Neuron (in vitro differentiated cells): ENCODE data around the gene PFN3.
A peak's percentile ranks its signal among the peaks of the same experiment; 100 is the strongest.
"Not testable (repeated sequence)": the region's sequence is repeated elsewhere in the genome, so short reads cannot be mapped to it uniquely, and the experiment has no call there.

Experiments
- H2AFZ ChIP-seq: one replicate; pipeline ENCODE4 v1.6.1; 2013; ENCODE audit warnings: low read depth, mild to moderate bottlenecking, inconsistent platforms, low read length, moderate library complexity
- H3K27me3 ChIP-seq: one replicate; pipeline ENCODE4 v1.6.1; 2013; ENCODE audit warnings: low read length; ENCODE audit not compliant: insufficient read depth
- H3K36me3 ChIP-seq: one replicate; pipeline ENCODE4 v1.6.1; 2013; ENCODE audit warnings: low read length; ENCODE audit not compliant: insufficient read depth
- H3K4me1 ChIP-seq: one replicate; pipeline ENCODE4 v1.6.1; 2013; ENCODE audit warnings: low read length; ENCODE audit not compliant: insufficient read depth
- H3K4me3 ChIP-seq: 2 replicates; pipeline ENCODE4 v1.5.1; 2013; ENCODE audit warnings: mild to moderate bottlenecking, low read length, moderate library complexity
- H3K9me3 ChIP-seq: one replicate; pipeline ENCODE4 v1.6.1; 2013; ENCODE audit warnings: low read length

PFN3 gene

GRCh38 chr5:177367981-177368868 lies 32.2 kb downstream of the PFN3 start:
- H3K36me3 ChIP-seq = no peaks in the 10 kb centered on the region
- no peaks in the 10 kb centered on the region for H3K27me3 ChIP-seq
- H3K9me3 ChIP-seq = no peaks in the 10 kb centered on the region
- H3K4me3 ChIP-seq = no peak overlapping the region
- H2AFZ ChIP-seq = no peak overlapping the region
- peaks cover 20% of the 10 kb centered on the region for H3K4me1 ChIP-seq

- H2AFZ ChIP-seq = peak overlapping the region; percentile 97
- no peaks in the 10 kb centered on the region for H3K27me3 ChIP-seq
- H3K4me1 ChIP-seq = peaks cover 20% of the 10 kb centered on the region
- H3K9me3 ChIP-seq = no peaks in the 10 kb centered on the region
- H3K4me3 ChIP-seq = peak overlapping the region; percentile 58
- no peaks in the 10 kb centered on the region for H3K36me3 ChIP-seq
These were observed 33.1 kb downstream of the PFN3 start for GRCh38 chr5:177367323-177367848.

- Histone ChIP-seq H3K36me3 (no peaks in the 10 kb centered on the region), H3K4me3 (peak overlapping the region; percentile 58), H3K9me3 (no peaks in the 10 kb centered on the region)
These were observed 33.7 kb downstream of the PFN3 start for GRCh38 chr5:177366528-177367322.

GRCh38 chr5:177365845-177366527 lies 34.5 kb downstream of the PFN3 start:
- Histone ChIP-seq H3K36me3 (no peaks in the 10 kb centered on the region), H3K4me1 (peaks cover 14% of the 10 kb centered on the region), H2AFZ (peak overlapping the region; percentile 97), H3K4me3 (peak overlapping the region; percentile 58), H3K27me3 (peaks cover 3% of the 10 kb centered on the region), H3K9me3 (no peaks in the 10 kb centered on the region)

More at GRCh38 chr5:177366528-177367322, 33.7 kb downstream of the PFN3 start:
- H3K27me3 ChIP-seq = no peaks in the 10 kb centered on the region
- peak overlapping the region; percentile 97 for H2AFZ ChIP-seq
- peaks cover 20% of the 10 kb centered on the region for H3K4me1 ChIP-seq

- Histone ChIP-seq H3K27me3 (peaks cover 5% of the 10 kb centered on the region), H3K4me3 (no peak overlapping the region), H3K9me3 (no peaks in the 10 kb centered on the region), H3K36me3 (no peaks in the 10 kb centered on the region), H2AFZ (no peak overlapping the region), H3K4me1 (peaks cover 16% of the 10 kb centered on the region)
These were observed 36.1 kb downstream of the PFN3 start for GRCh38 chr5:177364159-177364962.

GRCh38 chr5:177363565-177363964 lies 36.9 kb downstream of the PFN3 start:
- Histone ChIP-seq H3K4me1 (peaks cover 24% of the 10 kb centered on the region), H3K36me3 (no peaks in the 10 kb centered on the region), H3K27me3 (peaks cover 5% of the 10 kb centered on the region), H2AFZ (no peak overlapping the region), H3K9me3 (no peaks in the 10 kb centered on the region), H3K4me3 (no peak overlapping the region)

- H3K4me3 ChIP-seq = no peak overlapping the region
- no peak overlapping the region for H2AFZ ChIP-seq
- H3K4me1 ChIP-seq = peaks cover 31% of the 10 kb centered on the region
- no peaks in the 10 kb centered on the region for H3K9me3 ChIP-seq
- no peaks in the 10 kb centered on the region for H3K36me3 ChIP-seq
- peaks cover 6% of the 10 kb centered on the region for H3K27me3 ChIP-seq
These were observed 37.6 kb downstream of the PFN3 start for GRCh38 chr5:177362610-177363507.

GRCh38 chr5:177362292-177362609 lies 38.2 kb downstream of the PFN3 start:
- peaks cover 10% of the 10 kb centered on the region for H3K27me3 ChIP-seq
- no peaks in the 10 kb centered on the region for H3K36me3 ChIP-seq
- H3K4me1 ChIP-seq = peaks cover 34% of the 10 kb centered on the region
- no peak overlapping the region for H2AFZ ChIP-seq
- no peaks in the 10 kb centered on the region for H3K9me3 ChIP-seq
- no peak overlapping the region for H3K4me3 ChIP-seq

- H3K9me3 ChIP-seq = no peaks in the 10 kb centered on the region
- no peaks in the 10 kb centered on the region for H3K36me3 ChIP-seq
- no peak overlapping the region for H3K4me3 ChIP-seq
- peaks cover 31% of the 10 kb centered on the region for H3K4me1 ChIP-seq
- H3K27me3 ChIP-seq = peaks cover 10% of the 10 kb centered on the region
- no peak overlapping the region for H2AFZ ChIP-seq
These were observed 38.8 kb downstream of the PFN3 start for GRCh38 chr5:177361418-177362291.

GRCh38 chr5:177360740-177361139 lies 39.7 kb downstream of the PFN3 start:
- H3K27me3 ChIP-seq = peaks cover 13% of the 10 kb centered on the region
- H3K4me1 ChIP-seq = peaks cover 24% of the 10 kb centered on the region
- H3K36me3 ChIP-seq, H3K9me3 ChIP-seq, H3K4me3 ChIP-seq, H2AFZ ChIP-seq: not testable (repeated sequence)

- no peak overlapping the region for H2AFZ ChIP-seq
- no peaks in the 10 kb centered on the region for H3K36me3 ChIP-seq
- peaks cover 13% of the 10 kb centered on the region for H3K27me3 ChIP-seq
- H3K4me3 ChIP-seq = no peak overlapping the region
- peaks cover 24% of the 10 kb centered on the region for H3K4me1 ChIP-seq
- H3K9me3 ChIP-seq = no peaks in the 10 kb centered on the region
These were observed 40.6 kb downstream of the PFN3 start for GRCh38 chr5:177359860-177360259.
